Neural crest cell (in vitro differentiated cells): ENCODE results near the gene PRSS38. TPM values are rescaled to one million over a fixed set of nuclear protein-coding genes. Genes with fewer than 3 reads are reported as not detected.

Source experiments
- DNase-seq: peaks from one replicate; pipeline ENCODE4 v3.0.0; 2021; ENCODE audit warnings: low read depth, mixed read lengths, low spot score
- H3K27ac Mint-ChIP-seq: one replicate; pipeline ENCODE4 v1.8.0; 2021; ENCODE audit warnings: mild to moderate bottlenecking, mixed read lengths; ENCODE audit not compliant: unreplicated experiment
- H3K27me3 Mint-ChIP-seq: 2 replicates; pipeline ENCODE4 v1.8.0; 2021; ENCODE audit warnings: low read depth, mild to moderate bottlenecking, mixed read lengths
- H3K36me3 Mint-ChIP-seq: 2 replicates; pipeline ENCODE4 v1.8.0; 2021; ENCODE audit warnings: low read depth, mild to moderate bottlenecking, mixed read lengths
- H3K4me1 Mint-ChIP-seq: 2 replicates; pipeline ENCODE4 v1.8.0; 2021; ENCODE audit warnings: mixed read lengths
- H3K4me3 Mint-ChIP-seq: one replicate; pipeline ENCODE4 v1.8.0; 2021; ENCODE audit warnings: mild to moderate bottlenecking, mixed read lengths
- H3K9me3 Mint-ChIP-seq: 2 replicates; pipeline ENCODE4 v1.8.0; 2021; ENCODE audit warnings: mixed read lengths
- total RNA-seq: library from RNA; stranded (reverse); gene quantifications from 2 replicates; pipeline ENCODE4 v1.2.1, GENCODE V29; 2021
- TF ChIP-seq, protein P1 (sequence below): fragments of 200-600 bp; sonication (generic); conservative IDR thresholded peaks from 2 replicates; pipeline ENCODE4 v1.5.0; 2021; ENCODE audit warnings: antibody characterized with exemption, mild to moderate bottlenecking

The PRSS38 gene
- total RNA-seq, 1 donor from 2014 or later, result not detected

DNA sequence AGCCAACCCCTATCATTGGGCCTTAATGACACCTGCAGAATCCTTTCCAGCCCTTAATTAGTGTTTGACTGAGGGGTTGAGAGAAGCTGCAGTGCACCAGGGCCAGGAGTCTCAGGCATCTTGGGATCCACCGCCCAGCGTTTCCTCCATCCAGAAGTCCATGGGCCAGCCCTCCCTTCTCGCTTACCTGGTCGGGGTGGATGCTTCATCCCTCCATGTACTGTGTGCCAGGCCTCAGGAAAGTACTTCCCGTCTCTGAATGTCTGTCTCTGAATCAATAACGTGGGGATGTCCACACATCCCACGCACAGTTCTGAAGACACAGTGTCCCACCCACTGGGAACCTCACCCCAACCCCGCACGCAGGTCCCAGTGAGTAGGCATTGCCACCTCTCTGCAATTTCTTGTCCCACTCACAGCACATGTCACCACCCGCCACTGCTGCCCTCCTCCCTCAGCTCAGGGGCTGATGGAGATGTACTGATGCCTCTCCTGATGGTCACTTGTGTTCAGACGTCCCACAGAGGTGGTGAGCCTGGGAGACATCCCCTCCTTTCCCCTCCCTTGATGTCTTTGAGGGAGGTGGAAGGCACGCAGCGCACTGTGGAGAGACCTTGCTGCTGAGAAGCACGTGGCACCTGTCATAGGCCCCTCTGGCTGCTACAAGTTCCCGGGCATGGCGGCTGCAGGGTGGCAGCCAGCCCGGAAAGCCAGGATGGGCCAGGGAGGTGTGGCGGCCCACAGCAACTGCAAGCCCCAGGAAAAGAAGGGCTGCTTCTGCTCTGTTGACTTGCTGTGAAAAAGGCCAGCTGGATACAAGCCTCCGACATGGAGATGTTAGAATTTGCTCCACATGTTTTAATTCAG, 29.4 kb upstream of the PRSS38 start:
- TF ChIP-seq, protein P1, sequence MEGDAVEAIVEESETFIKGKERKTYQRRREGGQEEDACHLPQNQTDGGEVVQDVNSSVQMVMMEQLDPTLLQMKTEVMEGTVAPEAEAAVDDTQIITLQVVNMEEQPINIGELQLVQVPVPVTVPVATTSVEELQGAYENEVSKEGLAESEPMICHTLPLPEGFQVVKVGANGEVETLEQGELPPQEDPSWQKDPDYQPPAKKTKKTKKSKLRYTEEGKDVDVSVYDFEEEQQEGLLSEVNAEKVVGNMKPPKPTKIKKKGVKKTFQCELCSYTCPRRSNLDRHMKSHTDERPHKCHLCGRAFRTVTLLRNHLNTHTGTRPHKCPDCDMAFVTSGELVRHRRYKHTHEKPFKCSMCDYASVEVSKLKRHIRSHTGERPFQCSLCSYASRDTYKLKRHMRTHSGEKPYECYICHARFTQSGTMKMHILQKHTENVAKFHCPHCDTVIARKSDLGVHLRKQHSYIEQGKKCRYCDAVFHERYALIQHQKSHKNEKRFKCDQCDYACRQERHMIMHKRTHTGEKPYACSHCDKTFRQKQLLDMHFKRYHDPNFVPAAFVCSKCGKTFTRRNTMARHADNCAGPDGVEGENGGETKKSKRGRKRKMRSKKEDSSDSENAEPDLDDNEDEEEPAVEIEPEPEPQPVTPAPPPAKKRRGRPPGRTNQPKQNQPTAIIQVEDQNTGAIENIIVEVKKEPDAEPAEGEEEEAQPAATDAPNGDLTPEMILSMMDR, result no peak
- DNase-seq, result no peak
- Mint-ChIP-seq H3K4me3 (peak overlapping the region; percentile 71), H3K27me3 (peaks cover 43% of the 10 kb centered on the region), H3K9me3 (no peaks in the 10 kb centered on the region), H3K36me3 (no peaks in the 10 kb centered on the region), H3K4me1 (no peaks in the 10 kb centered on the region), H3K27ac (no peak overlapping the region)

DNA sequence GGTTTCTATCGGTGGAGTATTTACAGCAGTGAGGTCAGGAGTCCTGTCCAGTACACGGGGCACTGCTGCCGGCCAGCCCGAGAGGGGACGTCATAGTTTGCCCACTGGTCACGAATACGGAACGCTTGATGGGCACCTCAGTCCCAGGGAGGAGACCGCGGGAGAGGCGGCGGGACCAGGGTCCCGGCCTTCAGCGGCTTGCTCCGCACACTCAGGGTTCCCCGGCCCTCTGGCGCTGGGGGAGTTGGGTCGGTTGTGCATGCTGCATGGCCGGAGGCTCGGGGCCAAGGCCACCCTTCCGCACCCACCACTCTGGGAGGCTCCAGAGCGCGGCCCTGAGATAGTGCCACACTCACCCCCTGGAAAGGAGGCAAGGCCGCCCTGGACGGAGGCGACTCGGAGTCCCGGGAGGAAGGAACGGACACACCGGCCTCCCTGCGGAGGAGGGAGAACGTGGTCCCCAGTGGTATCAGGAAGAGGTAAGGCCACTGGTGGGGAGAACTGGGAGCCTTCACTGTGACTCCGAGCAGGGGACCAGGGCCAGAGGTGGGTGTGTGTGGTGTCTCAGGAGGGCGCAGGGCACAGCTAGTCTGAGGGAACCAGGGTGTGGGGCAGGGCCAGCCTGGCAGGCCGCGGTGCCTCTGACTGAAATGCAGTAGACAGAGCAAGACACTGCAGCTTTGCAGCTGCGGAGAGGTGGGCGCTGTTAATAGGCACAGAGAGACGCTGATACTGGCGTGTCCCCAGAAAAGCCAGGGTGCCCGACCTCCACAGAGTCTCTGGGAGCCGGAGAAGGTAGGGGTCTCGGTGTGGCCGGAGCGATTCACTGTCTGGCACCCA, 28.6 kb upstream of the PRSS38 start:
- H3K9me3 Mint-ChIP-seq, result no peaks in the 10 kb centered on the region
- no peaks in the 10 kb centered on the region for H3K36me3 Mint-ChIP-seq
- peak overlapping the region; percentile 86 for H3K4me3 Mint-ChIP-seq
- no peak for DNase-seq
- peaks cover 50% of the 10 kb centered on the region for H3K27me3 Mint-ChIP-seq
- H3K27ac Mint-ChIP-seq, result no peak overlapping the region
- TF ChIP-seq, protein P1, result no peak
- H3K4me1 Mint-ChIP-seq, result no peaks in the 10 kb centered on the region

DNA sequence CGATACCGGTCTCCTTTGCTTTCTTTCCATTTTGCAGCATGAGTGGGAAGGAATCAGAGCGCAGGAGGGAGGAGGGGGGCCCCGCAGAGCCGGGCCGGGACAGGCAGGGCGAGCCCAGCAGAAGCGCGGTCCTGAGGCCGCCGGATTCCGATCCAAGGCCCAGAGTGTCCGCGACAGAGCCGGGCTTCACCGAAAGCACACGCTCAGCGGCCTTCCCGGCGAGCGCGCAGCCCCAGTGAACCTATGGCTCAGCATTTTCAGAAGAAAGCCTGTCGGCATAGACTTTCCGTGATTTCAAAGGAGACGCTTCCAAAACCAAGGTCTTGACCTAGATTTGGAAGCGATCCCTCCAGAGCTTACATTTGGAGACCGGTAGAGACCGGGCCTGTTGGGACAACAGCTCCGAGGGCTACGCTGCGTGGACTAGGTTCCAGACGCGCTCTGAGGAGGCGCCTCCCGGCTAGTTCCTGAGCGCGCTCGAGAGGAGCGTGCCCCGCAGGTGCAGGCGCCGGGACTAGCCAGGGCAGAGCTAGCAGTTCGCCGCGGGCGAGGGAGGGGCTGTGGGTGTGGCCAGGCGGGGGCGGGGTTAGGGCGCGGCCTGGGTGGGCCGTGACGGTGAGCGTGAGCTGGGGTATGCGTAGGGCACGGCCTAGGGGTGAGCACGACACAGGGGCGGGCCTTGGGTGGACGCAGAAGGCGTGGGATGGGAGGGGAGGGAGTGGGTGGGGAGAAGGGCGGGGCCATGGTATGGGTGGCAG, 27.8 kb upstream of the PRSS38 start:
- Mint-ChIP-seq H3K27ac (no peak overlapping the region), H3K27me3 (peaks cover 50% of the 10 kb centered on the region), H3K4me3 (peak overlapping the region; percentile 86), H3K9me3 (no peaks in the 10 kb centered on the region), H3K4me1 (no peaks in the 10 kb centered on the region), H3K36me3 (no peaks in the 10 kb centered on the region)
- DNase-seq, result peak; percentile 65
- TF ChIP-seq, protein P1, result no peak

DNA sequence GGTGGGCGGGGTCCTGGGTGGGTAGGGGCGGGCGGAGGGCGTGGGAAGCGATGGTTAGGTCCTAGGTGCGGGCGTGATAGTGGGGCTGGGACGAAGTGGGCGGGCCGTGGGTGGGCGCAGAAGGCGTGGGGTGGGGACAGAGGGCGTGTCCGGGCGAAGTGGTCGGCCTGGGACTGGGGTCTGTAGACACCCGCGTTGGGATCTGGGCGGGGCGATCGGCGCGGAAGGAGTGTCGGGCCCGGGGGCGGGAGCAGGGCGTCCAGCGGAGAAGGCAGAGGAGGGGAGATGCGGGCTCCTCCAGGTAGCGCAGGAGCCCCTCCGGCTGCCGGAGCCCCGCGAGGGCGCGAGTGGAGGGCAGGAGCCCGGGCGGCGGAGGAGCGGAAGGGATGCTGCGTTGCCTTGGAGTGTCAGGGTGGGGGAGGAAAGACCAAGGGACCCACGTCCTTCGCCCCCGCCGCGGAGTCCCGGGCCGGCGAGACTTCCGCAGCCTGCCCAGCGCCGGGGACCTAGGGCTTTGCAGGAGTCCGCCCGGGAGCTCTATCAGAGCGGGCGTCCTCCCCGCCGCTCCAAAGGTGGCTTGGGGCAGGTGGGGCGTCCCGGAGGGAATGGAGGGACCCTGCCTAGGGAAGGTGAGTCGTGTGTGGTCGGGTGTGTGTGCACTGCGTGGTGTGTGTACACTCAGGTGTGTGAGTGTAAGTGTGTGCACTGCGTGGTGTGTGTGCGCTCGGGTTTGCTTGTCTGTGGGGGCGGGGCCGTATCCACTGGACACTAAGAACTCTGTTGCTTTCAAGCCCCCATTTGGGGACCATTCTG, 27.0 kb upstream of the PRSS38 start:
- Mint-ChIP-seq H3K9me3 (no peaks in the 10 kb centered on the region), H3K36me3 (no peaks in the 10 kb centered on the region), H3K4me1 (no peaks in the 10 kb centered on the region), H3K27me3 (peaks cover 50% of the 10 kb centered on the region), H3K27ac (no peak overlapping the region), H3K4me3 (peak overlapping the region; percentile 57)
- DNase-seq, result peak; percentile 47
- TF ChIP-seq, protein P1, result no peak
